ENCODE measurements around the gene JPH2. TPM values are rescaled to one million over a fixed set of nuclear protein-coding genes. Genes with fewer than 3 reads are reported as not detected.

Gene JPH2
- total and polyA plus RNA-seq, 10 of the 15 experiments (the other 5 are each of a cell fraction or from before 2014, with no cell fraction given), result 0.16 TPM; not detected in 9

DNA sequence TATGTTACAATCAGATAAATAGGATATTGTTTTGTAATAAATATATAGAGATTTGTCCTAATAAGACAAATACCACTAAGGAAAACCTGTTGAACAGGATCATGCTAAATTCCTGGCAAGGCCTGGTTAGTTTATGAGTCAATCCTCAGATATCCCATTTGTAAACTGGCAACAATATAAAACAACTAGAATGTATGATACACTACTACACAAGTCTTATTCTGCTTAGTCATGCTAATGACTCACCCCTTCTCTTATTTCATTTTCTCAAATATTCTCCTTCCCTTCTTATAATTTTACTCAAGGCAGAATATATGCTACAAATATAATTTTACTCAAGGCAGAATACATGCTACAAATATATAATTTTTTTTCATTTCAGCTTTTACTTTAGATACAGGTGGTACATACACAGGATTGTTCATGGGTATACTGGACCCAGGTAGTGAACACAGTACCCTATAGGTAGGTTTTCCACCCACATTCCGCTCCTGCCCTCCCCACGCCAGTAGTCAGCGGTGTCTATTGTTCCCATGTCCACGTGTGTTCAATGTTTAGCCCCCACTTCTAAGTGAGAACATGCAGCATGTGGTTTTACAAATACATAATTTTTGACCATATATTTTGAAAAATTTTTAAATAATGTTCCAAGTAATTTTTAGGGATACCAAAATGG is 17.3 kb upstream of the JPH2 start (continued):
- TF ChIP-seq MYC (IDR thresholded peaks at IDR 0.05; ENCODE audit: insufficient read depth, insufficient read length, insufficient replicate concordance, low read length, severe bottlenecking) (no peak), ZNF622 (IDR thresholded peaks at IDR 0.05) (no peak), CBFB (IDR thresholded peaks at IDR 0.05; ENCODE audit: low read depth) (no peak), CHD1 (IDR thresholded peaks at IDR 0.05; ENCODE audit: low read depth, low read length) (no peak), HDAC6 (IDR thresholded peaks at IDR 0.05; ENCODE audit: unreplicated experiment) (no peak), MTA2 (IDR thresholded peaks at IDR 0.05; ENCODE audit: low read depth) (no peak), GATAD2B (conservative IDR thresholded peaks at IDR 0.05; ENCODE audit: low read depth) (no peak), RFX5 (IDR thresholded peaks at IDR 0.05; ENCODE audit: low read depth, low read length) (no peak), IKZF1 (conservative IDR thresholded peaks at IDR 0.05) (no peak)
- TF ChIP-seq, protein P1, sequence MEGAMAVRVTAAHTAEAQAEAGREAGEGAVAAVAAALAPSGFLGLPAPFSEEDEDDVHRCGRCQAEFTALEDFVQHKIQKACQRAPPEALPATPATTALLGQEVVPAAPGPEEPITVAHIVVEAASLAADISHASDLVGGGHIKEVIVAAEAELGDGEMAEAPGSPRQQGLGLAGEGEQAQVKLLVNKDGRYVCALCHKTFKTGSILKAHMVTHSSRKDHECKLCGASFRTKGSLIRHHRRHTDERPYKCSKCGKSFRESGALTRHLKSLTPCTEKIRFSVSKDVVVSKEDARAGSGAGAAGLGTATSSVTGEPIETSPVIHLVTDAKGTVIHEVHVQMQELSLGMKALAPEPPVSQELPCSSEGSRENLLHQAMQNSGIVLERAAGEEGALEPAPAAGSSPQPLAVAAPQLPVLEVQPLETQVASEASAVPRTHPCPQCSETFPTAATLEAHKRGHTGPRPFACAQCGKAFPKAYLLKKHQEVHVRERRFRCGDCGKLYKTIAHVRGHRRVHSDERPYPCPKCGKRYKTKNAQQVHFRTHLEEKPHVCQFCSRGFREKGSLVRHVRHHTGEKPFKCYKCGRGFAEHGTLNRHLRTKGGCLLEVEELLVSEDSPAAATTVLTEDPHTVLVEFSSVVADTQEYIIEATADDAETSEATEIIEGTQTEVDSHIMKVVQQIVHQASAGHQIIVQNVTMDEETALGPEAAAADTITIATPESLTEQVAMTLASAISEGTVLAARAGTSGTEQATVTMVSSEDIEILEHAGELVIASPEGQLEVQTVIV (IDR thresholded peaks at IDR 0.05; ENCODE audit: borderline replicate concordance, partially characterized antibody), result no peak
- TF ChIP-seq, protein P2, sequence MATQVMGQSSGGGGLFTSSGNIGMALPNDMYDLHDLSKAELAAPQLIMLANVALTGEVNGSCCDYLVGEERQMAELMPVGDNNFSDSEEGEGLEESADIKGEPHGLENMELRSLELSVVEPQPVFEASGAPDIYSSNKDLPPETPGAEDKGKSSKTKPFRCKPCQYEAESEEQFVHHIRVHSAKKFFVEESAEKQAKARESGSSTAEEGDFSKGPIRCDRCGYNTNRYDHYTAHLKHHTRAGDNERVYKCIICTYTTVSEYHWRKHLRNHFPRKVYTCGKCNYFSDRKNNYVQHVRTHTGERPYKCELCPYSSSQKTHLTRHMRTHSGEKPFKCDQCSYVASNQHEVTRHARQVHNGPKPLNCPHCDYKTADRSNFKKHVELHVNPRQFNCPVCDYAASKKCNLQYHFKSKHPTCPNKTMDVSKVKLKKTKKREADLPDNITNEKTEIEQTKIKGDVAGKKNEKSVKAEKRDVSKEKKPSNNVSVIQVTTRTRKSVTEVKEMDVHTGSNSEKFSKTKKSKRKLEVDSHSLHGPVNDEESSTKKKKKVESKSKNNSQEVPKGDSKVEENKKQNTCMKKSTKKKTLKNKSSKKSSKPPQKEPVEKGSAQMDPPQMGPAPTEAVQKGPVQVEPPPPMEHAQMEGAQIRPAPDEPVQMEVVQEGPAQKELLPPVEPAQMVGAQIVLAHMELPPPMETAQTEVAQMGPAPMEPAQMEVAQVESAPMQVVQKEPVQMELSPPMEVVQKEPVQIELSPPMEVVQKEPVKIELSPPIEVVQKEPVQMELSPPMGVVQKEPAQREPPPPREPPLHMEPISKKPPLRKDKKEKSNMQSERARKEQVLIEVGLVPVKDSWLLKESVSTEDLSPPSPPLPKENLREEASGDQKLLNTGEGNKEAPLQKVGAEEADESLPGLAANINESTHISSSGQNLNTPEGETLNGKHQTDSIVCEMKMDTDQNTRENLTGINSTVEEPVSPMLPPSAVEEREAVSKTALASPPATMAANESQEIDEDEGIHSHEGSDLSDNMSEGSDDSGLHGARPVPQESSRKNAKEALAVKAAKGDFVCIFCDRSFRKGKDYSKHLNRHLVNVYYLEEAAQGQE (IDR thresholded peaks at IDR 0.05; ENCODE audit: low read depth, low read length), result no peak
- TF ChIP-seq, protein P3, sequence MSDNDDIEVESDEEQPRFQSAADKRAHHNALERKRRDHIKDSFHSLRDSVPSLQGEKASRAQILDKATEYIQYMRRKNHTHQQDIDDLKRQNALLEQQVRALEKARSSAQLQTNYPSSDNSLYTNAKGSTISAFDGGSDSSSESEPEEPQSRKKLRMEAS (IDR thresholded peaks at IDR 0.05; ENCODE audit: low read depth, low read length), result no peak
- TF ChIP-seq, protein P4, sequence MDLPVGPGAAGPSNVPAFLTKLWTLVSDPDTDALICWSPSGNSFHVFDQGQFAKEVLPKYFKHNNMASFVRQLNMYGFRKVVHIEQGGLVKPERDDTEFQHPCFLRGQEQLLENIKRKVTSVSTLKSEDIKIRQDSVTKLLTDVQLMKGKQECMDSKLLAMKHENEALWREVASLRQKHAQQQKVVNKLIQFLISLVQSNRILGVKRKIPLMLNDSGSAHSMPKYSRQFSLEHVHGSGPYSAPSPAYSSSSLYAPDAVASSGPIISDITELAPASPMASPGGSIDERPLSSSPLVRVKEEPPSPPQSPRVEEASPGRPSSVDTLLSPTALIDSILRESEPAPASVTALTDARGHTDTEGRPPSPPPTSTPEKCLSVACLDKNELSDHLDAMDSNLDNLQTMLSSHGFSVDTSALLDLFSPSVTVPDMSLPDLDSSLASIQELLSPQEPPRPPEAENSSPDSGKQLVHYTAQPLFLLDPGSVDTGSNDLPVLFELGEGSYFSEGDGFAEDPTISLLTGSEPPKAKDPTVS (IDR thresholded peaks at IDR 0.05; ENCODE audit: low read depth, low read length), result no peak
- TF ChIP-seq, protein P5, sequence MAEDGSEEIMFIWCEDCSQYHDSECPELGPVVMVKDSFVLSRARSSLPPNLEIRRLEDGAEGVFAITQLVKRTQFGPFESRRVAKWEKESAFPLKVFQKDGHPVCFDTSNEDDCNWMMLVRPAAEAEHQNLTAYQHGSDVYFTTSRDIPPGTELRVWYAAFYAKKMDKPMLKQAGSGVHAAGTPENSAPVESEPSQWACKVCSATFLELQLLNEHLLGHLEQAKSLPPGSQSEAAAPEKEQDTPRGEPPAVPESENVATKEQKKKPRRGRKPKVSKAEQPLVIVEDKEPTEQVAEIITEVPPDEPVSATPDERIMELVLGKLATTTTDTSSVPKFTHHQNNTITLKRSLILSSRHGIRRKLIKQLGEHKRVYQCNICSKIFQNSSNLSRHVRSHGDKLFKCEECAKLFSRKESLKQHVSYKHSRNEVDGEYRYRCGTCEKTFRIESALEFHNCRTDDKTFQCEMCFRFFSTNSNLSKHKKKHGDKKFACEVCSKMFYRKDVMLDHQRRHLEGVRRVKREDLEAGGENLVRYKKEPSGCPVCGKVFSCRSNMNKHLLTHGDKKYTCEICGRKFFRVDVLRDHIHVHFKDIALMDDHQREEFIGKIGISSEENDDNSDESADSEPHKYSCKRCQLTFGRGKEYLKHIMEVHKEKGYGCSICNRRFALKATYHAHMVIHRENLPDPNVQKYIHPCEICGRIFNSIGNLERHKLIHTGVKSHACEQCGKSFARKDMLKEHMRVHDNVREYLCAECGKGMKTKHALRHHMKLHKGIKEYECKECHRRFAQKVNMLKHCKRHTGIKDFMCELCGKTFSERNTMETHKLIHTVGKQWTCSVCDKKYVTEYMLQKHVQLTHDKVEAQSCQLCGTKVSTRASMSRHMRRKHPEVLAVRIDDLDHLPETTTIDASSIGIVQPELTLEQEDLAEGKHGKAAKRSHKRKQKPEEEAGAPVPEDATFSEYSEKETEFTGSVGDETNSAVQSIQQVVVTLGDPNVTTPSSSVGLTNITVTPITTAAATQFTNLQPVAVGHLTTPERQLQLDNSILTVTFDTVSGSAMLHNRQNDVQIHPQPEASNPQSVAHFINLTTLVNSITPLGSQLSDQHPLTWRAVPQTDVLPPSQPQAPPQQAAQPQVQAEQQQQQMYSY (CRISPR knock-in tag; IDR thresholded peaks at IDR 0.05), result no peak

Measured in GM12878 (cell line).